Upper lobe of right lung (tissue), 1 donor: Measurements from ENCODE around the gene SEC14L5. TPM values are rescaled to one million over a fixed set of nuclear protein-coding genes. Genes with fewer than 3 reads are reported as not detected.

Experiments
- ATAC-seq: fragments of 200-7000 bp; cut with Tn5 transposase; one replicate; pipeline ENCODE4 v1.9.1; 2020; ENCODE audit warnings: mild to moderate bottlenecking, moderate library complexity
- DNase-seq: peaks from one replicate; pipeline ENCODE4 v3.0.0-alpha.2; 2020
- H3K27ac ChIP-seq: fragments of 200-600 bp; one replicate; pipeline ENCODE4 v1.8.0; 2022
- H3K27me3 ChIP-seq: fragments of 200-600 bp; one replicate; pipeline ENCODE4 v1.8.0; 2022; ENCODE audit warnings: mild to moderate bottlenecking
- H3K36me3 ChIP-seq: fragments of 200-600 bp; one replicate; pipeline ENCODE4 v1.8.0; 2022
- H3K4me1 ChIP-seq: fragments of 200-600 bp; one replicate; pipeline ENCODE4 v1.8.0; 2022
- H3K4me3 ChIP-seq: fragments of 200-600 bp; one replicate; pipeline ENCODE4 v1.8.0; 2022; ENCODE audit warnings: mild to moderate bottlenecking
- H3K9me3 ChIP-seq: fragments of 200-600 bp; one replicate; pipeline ENCODE4 v1.8.0; 2022
- intact Hi-C: fragments of 100-400 bp; cut with DNase I; formaldehyde crosslinking; loops from one replicate; pipeline ENCODE4 v1.11.0; 2022
- long read RNA-seq: library from polyadenylated mRNA; unstranded; transcript quantifications from one replicate; pipeline ENCODE4 v2.0.0, GENCODE V29; 2021
- total RNA-seq: library from RNA; stranded (reverse); fragmentation: NEBNext Ultra II Directional; extraction: Animal tissue kit (Norgen Biotek cat#: 25700); gene quantifications from one replicate; pipeline ENCODE4 v1.2.1, GENCODE V29; 2021
- TF ChIP-seq, protein P1 (sequence below): fragments of 200-600 bp; IDR thresholded peaks from one replicate; pipeline ENCODE4 v1.8.0; 2022; ENCODE audit warnings: antibody characterized with exemption
- donor health status: DM: no; HTN: yes; CAD: no; lungs with severe emphysema.

SEC14L5 gene
- 0.52 TPM for total RNA-seq
- long read RNA-seq, result 0 reads

DNA sequence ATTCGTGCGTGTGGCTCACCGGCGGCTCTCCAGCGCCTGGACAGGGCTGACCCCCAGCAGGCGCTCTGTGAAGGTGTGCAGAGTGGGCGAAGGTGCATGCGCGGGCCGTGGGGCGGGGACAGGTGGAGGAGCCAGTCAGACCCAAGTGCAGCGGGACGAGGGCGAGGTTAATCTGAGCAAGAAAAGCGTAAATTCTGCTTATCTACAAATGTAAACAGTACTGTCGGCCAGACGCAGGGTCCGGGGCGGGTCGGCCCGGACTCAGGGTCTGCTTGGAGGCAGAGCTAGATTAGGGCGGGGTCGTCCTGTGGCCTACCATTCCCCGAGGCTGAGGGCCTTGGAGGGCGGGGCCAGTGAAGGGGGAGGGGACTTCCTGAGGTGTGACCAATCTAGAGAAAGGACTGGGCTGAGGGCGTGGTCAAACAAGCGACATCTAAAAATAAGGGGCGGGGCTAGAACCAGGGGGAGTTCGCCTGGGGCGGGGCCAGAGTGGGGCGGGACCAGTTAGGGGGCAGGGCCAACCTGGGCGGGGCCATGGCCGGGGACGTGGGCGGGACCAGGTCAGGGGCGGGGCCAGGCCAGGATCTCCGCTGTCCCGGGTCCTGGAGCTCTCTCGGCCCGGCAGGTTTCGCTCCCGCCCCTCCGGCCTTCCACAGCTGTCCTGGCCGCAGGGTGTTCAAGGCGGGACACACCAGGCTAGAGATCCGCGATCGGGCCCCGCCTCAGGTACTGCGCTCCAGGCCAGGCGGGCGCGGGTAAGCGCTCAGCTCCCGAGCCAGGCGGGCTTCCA, at the start of gene SEC14L5:
Gene SEC14L5 (plus strand): TSS at position 611 of the 790 bp plus-strand sequence. CDS start 994 bp downstream, outside the sequence.
- H3K4me1 ChIP-seq, result peaks cover 6% of the 10 kb centered on the region
- intact Hi-C loops, result no loop called here
- no peaks in the 10 kb centered on the region for H3K27me3 ChIP-seq
- H3K4me3 ChIP-seq, result peak within 1 kb of the TSS; percentile 51
- DNase-seq, result peak; percentile 98
- peak; percentile 96 for ATAC-seq
- no peaks in the 10 kb centered on the region for H3K9me3 ChIP-seq
- H3K36me3 ChIP-seq, result no peaks in the 10 kb centered on the region
- peak within 1 kb of the TSS; percentile 43 for H3K27ac ChIP-seq
- TF ChIP-seq, protein P1, sequence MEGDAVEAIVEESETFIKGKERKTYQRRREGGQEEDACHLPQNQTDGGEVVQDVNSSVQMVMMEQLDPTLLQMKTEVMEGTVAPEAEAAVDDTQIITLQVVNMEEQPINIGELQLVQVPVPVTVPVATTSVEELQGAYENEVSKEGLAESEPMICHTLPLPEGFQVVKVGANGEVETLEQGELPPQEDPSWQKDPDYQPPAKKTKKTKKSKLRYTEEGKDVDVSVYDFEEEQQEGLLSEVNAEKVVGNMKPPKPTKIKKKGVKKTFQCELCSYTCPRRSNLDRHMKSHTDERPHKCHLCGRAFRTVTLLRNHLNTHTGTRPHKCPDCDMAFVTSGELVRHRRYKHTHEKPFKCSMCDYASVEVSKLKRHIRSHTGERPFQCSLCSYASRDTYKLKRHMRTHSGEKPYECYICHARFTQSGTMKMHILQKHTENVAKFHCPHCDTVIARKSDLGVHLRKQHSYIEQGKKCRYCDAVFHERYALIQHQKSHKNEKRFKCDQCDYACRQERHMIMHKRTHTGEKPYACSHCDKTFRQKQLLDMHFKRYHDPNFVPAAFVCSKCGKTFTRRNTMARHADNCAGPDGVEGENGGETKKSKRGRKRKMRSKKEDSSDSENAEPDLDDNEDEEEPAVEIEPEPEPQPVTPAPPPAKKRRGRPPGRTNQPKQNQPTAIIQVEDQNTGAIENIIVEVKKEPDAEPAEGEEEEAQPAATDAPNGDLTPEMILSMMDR, result no peak

DNA sequence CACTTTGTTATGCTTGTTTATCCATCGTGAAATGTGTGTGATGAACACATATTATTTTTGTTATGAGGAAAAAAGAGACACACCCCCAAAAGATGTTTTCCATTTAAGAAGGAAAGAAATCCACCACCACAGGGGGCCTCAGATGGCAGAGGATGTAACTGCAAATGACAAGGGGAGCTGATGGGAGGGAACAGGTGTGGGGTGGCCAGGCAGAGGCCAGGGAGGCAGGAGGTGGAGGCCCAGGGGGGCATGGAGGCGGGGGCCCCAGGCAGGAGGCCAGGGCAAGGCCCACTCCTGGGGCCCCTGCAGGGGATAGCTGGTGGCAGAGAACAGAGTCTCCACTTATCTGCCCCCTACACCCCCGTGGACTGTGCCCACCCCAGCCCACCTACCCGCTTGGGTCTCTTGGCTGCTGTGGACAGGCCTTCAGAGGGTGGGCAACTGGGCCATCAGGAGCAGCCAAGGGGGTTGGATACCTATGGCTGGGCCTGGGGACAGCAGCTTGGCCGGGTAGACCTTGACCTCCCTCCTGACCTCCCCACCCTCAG, 49.2 kb upstream of the SEC14L5 start:
- no peak for ATAC-seq

DNA sequence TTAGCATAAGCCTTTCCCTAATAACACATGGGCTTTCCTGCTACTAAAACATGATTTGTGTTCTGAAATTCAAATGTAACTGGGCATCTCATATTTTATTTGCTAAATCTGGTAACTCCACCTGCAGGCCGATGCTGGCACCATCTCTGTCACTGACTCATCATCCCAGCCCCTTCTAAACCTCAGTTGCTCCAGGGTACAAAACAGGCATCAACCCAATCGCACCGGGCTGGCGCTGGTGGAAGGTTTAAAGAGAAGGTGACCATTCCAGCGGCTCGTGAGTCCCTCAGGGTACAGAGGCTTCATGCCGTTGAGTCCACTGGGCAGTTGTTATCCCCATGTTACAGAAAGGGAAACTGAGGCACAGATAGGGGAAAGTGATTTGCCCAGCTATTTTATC, 48.3 kb upstream of the SEC14L5 start:
- no peaks in the 10 kb centered on the region for H3K27me3 ChIP-seq
- H3K4me3 ChIP-seq, result no peak overlapping the region
- intact Hi-C loops, result no loop called here
- DNase-seq (no peak), ATAC-seq (no peak)
- TF ChIP-seq, protein P1, result no peak
- no peaks in the 10 kb centered on the region for H3K9me3 ChIP-seq
- no peaks in the 10 kb centered on the region for H3K36me3 ChIP-seq
- no peak overlapping the region for H3K27ac ChIP-seq
- no peaks in the 10 kb centered on the region for H3K4me1 ChIP-seq

More for the DNA sequence above, 49.2 kb upstream of the SEC14L5 start:
- H3K27me3 ChIP-seq, result no peaks in the 10 kb centered on the region
- no peaks in the 10 kb centered on the region for H3K36me3 ChIP-seq
- H3K27ac ChIP-seq, result no peak overlapping the region
- no peaks in the 10 kb centered on the region for H3K4me1 ChIP-seq
- H3K9me3 ChIP-seq, result no peaks in the 10 kb centered on the region
- intact Hi-C loops, result no loop called here
- no peak for DNase-seq
- TF ChIP-seq, protein P1, result no peak
- no peak overlapping the region for H3K4me3 ChIP-seq

DNA sequence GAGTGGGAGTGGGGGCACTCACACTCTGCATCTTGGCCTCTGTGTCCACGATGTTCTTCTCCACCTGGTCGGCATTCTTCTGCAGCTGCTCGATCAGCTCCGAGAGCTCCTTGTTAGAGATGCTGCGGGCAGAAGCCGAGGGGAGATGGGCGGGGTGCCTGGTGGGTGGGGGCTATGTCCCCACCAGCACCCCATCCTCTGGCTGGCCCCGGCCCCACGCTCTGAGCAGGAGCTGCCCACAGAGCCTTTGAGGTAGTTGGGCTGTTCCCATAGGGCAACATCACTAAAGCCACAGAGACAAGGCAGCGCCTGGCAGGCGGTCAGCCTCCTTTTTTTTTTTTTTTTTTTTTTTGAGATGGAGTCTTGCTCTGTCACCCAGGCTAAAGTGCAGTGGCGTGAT, 47.3 kb upstream of the SEC14L5 start:
- Histone ChIP-seq H3K4me1 (no peaks in the 10 kb centered on the region), H3K36me3 (no peaks in the 10 kb centered on the region), H3K4me3 (no peak overlapping the region), H3K27me3 (no peaks in the 10 kb centered on the region), H3K9me3 (no peaks in the 10 kb centered on the region), H3K27ac (no peak overlapping the region)
- ATAC-seq (no peak), DNase-seq (no peak)
- intact Hi-C loops, result no loop called here
- TF ChIP-seq, protein P1, result no peak

DNA sequence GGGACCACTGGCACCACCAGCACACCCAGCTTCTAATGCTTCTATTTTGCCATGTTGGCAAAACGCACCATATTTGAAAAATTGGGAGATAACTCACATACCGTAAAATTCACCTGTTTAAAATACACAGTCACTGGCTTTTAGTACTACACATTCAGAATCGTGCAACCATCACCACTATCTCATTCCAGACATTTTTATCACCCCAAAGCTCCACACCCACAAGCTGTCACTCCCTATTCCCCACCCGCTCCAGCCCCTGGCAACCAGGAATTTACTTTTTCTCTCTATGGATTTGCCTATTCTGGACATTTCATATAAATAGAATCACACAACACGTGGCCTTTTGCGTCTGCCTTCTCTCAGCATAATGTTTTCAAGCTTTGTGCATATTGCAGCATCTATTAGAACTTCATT, 46.2 kb upstream of the SEC14L5 start:
- Histone ChIP-seq H3K27me3 (no peaks in the 10 kb centered on the region), H3K4me3 (no peak overlapping the region), H3K9me3 (no peaks in the 10 kb centered on the region), H3K27ac (peak overlapping the region; percentile 7), H3K36me3 (no peaks in the 10 kb centered on the region), H3K4me1 (no peaks in the 10 kb centered on the region)
- intact Hi-C loops, result no loop called here
- ATAC-seq (peak; percentile 42), DNase-seq (no peak)
- TF ChIP-seq, protein P1, result no peak
